Measurements from ENCODE around the gene NECTIN2.

NECTIN2 gene

GRCh38 chr19:44845612-44846454, at the start of gene NECTIN2:
TSS of gene NECTIN2 (plus strand) at chr19:44846297. CDS start at chr19:44846526, 229 bp downstream.
- peak; percentile 60 for DNase-seq

GRCh38 chr19:44796701-44797115, 49.4 kb upstream of the NECTIN2 start:
- no peak for DNase-seq

- DNase-seq, result no peak
Observed at GRCh38 chr19:44799627-44800346, 46.3 kb upstream of the NECTIN2 start.

- DNase-seq, result no peak
Observed at GRCh38 chr19:44800461-44800860, 45.6 kb upstream of the NECTIN2 start.

- DNase-seq, result no peak
Observed at GRCh38 chr19:44803442-44804428, 42.4 kb upstream of the NECTIN2 start.

- no peak for DNase-seq
Observed at GRCh38 chr19:44806291-44806690, 39.8 kb upstream of the NECTIN2 start.

GRCh38 chr19:44807162-44807561, 38.9 kb upstream of the NECTIN2 start:
- no peak for DNase-seq

- DNase-seq, result no peak
Observed at GRCh38 chr19:44807652-44808462, 38.2 kb upstream of the NECTIN2 start.

GRCh38 chr19:44808463-44809371, 37.4 kb upstream of the NECTIN2 start, which contains the start of gene BCAM:
TSS of gene BCAM (plus strand) at chr19:44809103. CDS start at chr19:44809125, 22 bp downstream.
- no peak for DNase-seq

GRCh38 chr19:44809577-44810233, 36.4 kb upstream of the NECTIN2 start:
- DNase-seq, result no peak

- no peak for DNase-seq
Observed at GRCh38 chr19:44810234-44811121, 35.6 kb upstream of the NECTIN2 start.

- DNase-seq, result no peak
Observed at GRCh38 chr19:44811122-44811419, 35.0 kb upstream of the NECTIN2 start.

GRCh38 chr19:44812142-44812718, 33.9 kb upstream of the NECTIN2 start:
- DNase-seq, result no peak

- DNase-seq, result no peak
Observed at GRCh38 chr19:44813070-44813840, 32.8 kb upstream of the NECTIN2 start.

- no peak for DNase-seq
Observed at GRCh38 chr19:44813841-44814470, 32.1 kb upstream of the NECTIN2 start.

- DNase-seq, result no peak
Observed at GRCh38 chr19:44814517-44814916, 31.6 kb upstream of the NECTIN2 start.

- DNase-seq, result no peak
Observed at GRCh38 chr19:44816301-44816700, 29.8 kb upstream of the NECTIN2 start.

Measured in NCI-H1436 treated with DMSO at 0.1 percent for 48 hours (cell line).